Measurements from ENCODE around the gene RALGAPA2. TPM values are rescaled to one million over a fixed set of nuclear protein-coding genes. Genes with fewer than 3 reads are reported as not detected.
A peak's percentile ranks its signal among the peaks of the same experiment; 100 is the strongest.

RALGAPA2 gene
- total RNA-seq, 4 donors from 2014 or later: 25.9 to 48.9 (median 38.6) TPM

DNA sequence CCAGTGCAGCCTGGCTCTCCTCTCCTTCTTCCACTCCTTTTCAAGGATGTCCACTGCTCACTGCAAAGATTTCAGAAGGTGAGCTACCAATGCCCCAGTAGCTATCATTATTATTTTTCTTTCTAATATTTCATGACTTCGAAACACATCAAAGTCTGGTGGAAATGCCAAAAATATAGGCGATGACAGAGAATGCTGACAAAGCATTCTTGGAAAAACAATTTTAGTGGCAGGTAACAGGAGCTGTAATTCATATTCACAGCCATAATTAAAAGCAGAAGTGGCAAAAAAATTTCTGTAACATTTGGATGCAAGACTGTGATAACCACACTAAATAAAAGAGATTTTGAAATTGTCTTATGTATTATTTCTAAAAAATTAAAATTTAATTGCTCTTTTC lies 133.6 kb downstream of the RALGAPA2 start:
- Histone ChIP-seq H3K27ac (no peak overlapping the region), H3K36me3 (no peaks in the 10 kb centered on the region), H3K9me3 (no peaks in the 10 kb centered on the region), H3K4me1 (no peaks in the 10 kb centered on the region), H3K4me3 (no peak overlapping the region), H3K27me3 (no peaks in the 10 kb centered on the region)
- no peak for TF ChIP-seq CTCF (IDR thresholded peaks at IDR 0.05)
- DNase-seq: no peak
- intact Hi-C loops (cut with DNase I; ENCODE audit: low total_unique reads): no loop called here

- H3K4me3 ChIP-seq: no peak overlapping the region
- H3K4me1 ChIP-seq: no peaks in the 10 kb centered on the region
- no peaks in the 10 kb centered on the region for H3K27me3 ChIP-seq
- H3K9me3 ChIP-seq: no peaks in the 10 kb centered on the region
- intact Hi-C loops (cut with DNase I; ENCODE audit: low total_unique reads): no loop called here
- TF ChIP-seq POLR2A (IDR thresholded peaks at IDR 0.05) (no peak), CTCF (IDR thresholded peaks at IDR 0.05) (no peak)
- H3K36me3 ChIP-seq: no peaks in the 10 kb centered on the region
- H3K27ac ChIP-seq: no peak overlapping the region
- DNase-seq: no peak
These were observed 138.6 kb downstream of the RALGAPA2 start for GRCh38 chr20:20573797-20574196.

DNA sequence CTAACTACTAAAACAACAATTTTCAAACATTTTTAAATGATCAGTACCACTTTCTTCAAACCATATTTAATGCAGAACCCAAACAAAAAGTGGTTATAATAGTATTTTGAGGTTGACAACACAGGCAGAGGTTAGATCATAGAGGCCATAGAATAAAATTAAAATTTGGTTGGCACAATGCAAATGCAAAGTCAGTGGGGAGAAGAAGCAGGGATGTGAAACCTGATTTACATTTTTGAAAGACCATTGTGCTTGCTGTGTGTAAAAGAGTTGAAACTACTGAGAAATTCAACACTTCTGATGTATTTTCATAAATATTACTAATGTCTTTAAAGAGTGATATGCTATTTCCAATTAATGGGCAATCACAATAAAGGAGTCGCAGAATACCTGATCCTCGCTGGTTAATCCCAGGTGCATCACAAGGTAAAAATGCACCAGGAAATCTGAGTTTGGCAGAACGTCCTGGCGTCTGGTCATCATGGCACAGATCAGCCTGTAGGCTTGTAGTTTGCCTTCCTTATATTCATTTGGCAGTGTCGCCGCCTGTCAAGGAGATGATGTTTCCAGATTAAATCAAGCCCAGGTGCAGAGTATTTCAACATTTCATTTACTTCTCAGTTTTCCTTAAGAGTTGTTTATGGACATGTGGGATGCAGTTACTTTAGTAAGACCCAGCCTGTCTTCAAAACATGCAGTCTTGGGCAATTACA lies 141.2 kb downstream of the RALGAPA2 start:
- H3K36me3 ChIP-seq: no peaks in the 10 kb centered on the region
- TF ChIP-seq CTCF (IDR thresholded peaks at IDR 0.05) (no peak), POLR2A (IDR thresholded peaks at IDR 0.05) (no peak)
- H3K4me1 ChIP-seq: no peaks in the 10 kb centered on the region
- intact Hi-C loops (cut with DNase I; ENCODE audit: low total_unique reads): no loop called here
- no peak overlapping the region for H3K27ac ChIP-seq
- no peaks in the 10 kb centered on the region for H3K27me3 ChIP-seq
- H3K4me3 ChIP-seq: no peak overlapping the region
- no peak for DNase-seq
- no peaks in the 10 kb centered on the region for H3K9me3 ChIP-seq

- Histone ChIP-seq H3K27ac (no peak overlapping the region), H3K27me3 (no peaks in the 10 kb centered on the region), H3K9me3 (no peaks in the 10 kb centered on the region), H3K4me1 (no peaks in the 10 kb centered on the region), H3K4me3 (no peak overlapping the region), H3K36me3 (no peaks in the 10 kb centered on the region)
- no peak for TF ChIP-seq POLR2A (IDR thresholded peaks at IDR 0.05)
- peak; percentile 28 to 39 (median 35) for TF ChIP-seq CTCF (IDR thresholded peaks at IDR 0.05)
- no peak for DNase-seq
- intact Hi-C loops (cut with DNase I; ENCODE audit: low total_unique reads): no loop called here
These were observed 143.7 kb downstream of the RALGAPA2 start for GRCh38 chr20:20568604-20569205.

DNA sequence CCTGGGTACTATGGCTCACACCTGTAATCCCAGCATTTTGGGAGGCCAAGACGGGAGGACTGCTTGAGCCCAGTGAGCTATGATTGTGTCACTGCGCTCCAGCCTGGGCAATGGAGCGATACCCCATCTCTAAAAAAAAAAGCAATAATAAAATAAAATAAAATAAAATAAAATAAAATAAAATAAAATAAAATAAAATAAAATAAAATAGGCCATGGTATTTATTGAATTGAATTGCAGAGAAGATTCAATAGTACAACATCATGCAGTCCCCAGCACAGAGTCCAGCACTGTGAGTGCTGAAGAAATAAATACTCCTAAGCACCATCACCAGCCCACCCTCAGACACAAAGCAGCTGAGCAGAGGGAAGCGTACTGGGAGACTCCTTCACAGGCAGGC lies 144.7 kb downstream of the RALGAPA2 start:
- intact Hi-C loops (cut with DNase I; ENCODE audit: low total_unique reads): no loop called here

More for the DNA sequence above, 144.7 kb downstream of the RALGAPA2 start:
- Histone ChIP-seq H3K27ac (no peak overlapping the region), H3K4me1 (no peaks in the 10 kb centered on the region), H3K4me3 (no peak overlapping the region), H3K9me3 (no peaks in the 10 kb centered on the region), H3K36me3 (no peaks in the 10 kb centered on the region), H3K27me3 (no peaks in the 10 kb centered on the region)
- TF ChIP-seq CTCF (IDR thresholded peaks at IDR 0.05) (no peak), POLR2A (IDR thresholded peaks at IDR 0.05) (no peak)
- no peak for DNase-seq
